OCI-LY1 (cell line): ENCODE measurements around the gene ARRDC2.

Source experiments
- CTCF ChIP-seq: fragments of 200-600 bp; sonication (generic), shearing (Covaris generic); IDR thresholded peaks from 2 replicates; pipeline ENCODE4 v1.5.1; 2017; ENCODE audit warnings: mild to moderate bottlenecking, antibody characterized with exemption, low read length, moderate library complexity, mixed read lengths
- EZH2 ChIP-seq: fragments of 200-600 bp; sonication (generic), shearing (Covaris generic); IDR thresholded peaks from 2 replicates; pipeline ENCODE4 v1.8.0; 2017; ENCODE audit warnings: borderline replicate concordance, mixed run types, mild to moderate bottlenecking, antibody characterized with exemption, low read length, moderate library complexity, mixed read lengths

- TF ChIP-seq CTCF (no peak), EZH2 (no peak)
These were observed 42.4 kb upstream of the ARRDC2 start for GRCh38 chr19:17965370-17966128.
